ENCODE data around the gene RPL41. TPM values are rescaled to one million over a fixed set of nuclear protein-coding genes. Genes with fewer than 3 reads are reported as not detected.
A peak's percentile ranks its signal among the peaks of the same experiment; 100 is the strongest.

RPL41 gene
- total RNA-seq, 1 experiment from 2014 or later, result 3,839 TPM

DNA sequence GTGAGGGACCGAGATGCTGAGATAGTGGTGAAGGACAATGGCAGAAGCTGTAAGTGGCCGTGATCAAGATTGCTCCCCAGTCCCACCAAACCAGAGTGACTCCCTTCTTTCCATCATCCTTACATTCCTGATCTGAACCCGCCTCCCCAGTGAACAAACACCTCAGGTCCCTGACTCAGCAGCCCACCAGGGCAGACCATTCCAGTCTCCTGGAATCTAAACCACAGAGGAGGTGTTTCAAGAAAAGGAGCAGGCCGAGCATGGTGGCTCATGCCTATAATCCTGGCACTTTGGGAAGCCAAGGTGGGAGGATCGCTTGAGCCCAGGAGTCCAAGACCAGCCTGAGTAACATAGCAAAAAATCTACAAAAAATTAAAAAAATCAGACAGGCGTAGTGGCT lies 29.8 kb upstream of the RPL41 start:
- H3K27me3 ChIP-seq (ENCODE audit: control insufficient read depth, insufficient read depth, low read length), result no peaks in the 10 kb centered on the region
- peak; percentile 13 for DNase-seq
- H3K4me3 ChIP-seq (ENCODE audit: insufficient read depth, low read depth, low read length), result no peak overlapping the region
- H3K36me3 ChIP-seq (replicated peaks; ENCODE audit: control insufficient read depth, insufficient read depth, low read length), result peaks cover 46% of the 10 kb centered on the region

DNA sequence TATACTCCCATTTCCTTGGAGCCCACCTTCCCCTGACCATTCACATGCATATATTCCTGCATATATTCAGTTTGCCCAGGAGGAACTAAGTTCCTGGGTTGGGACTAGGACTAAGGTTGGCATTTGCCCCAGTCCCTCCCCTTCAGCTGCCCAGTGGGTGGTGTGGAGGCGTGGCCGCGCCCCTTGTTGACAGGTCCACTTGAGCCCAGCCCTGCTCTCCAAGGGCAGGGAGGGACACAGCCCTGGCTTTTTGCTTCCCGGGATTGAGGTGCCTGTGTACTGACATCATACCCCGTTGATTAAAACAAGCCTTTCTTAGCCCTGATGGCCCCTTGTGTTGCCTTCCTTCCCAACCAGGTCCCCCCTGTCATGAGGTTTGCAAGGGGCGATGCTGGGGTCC lies 29.2 kb upstream of the RPL41 start:
- no peak overlapping the region for H3K4me3 ChIP-seq (ENCODE audit: insufficient read depth, low read depth, low read length)
- peaks cover 48% of the 10 kb centered on the region for H3K36me3 ChIP-seq (replicated peaks; ENCODE audit: control insufficient read depth, insufficient read depth, low read length)
- DNase-seq, result peak; percentile 37
- no peaks in the 10 kb centered on the region for H3K27me3 ChIP-seq (ENCODE audit: control insufficient read depth, insufficient read depth, low read length)

GRCh38 chr12:56097738-56098137 lies 18.7 kb upstream of the RPL41 start:
- no peaks in the 10 kb centered on the region for H3K27me3 ChIP-seq (ENCODE audit: control insufficient read depth, insufficient read depth, low read length)
- H3K36me3 ChIP-seq (replicated peaks; ENCODE audit: control insufficient read depth, insufficient read depth, low read length), result peaks cover 56% of the 10 kb centered on the region

GRCh38 chr12:56098592-56098991 lies 17.8 kb upstream of the RPL41 start:
- DNase-seq, result no peak
- H3K4me3 ChIP-seq (ENCODE audit: insufficient read depth, low read depth, low read length), result no peak overlapping the region
- peaks cover 49% of the 10 kb centered on the region for H3K36me3 ChIP-seq (replicated peaks; ENCODE audit: control insufficient read depth, insufficient read depth, low read length)
- no peaks in the 10 kb centered on the region for H3K27me3 ChIP-seq (ENCODE audit: control insufficient read depth, insufficient read depth, low read length)

More at GRCh38 chr12:56097738-56098137, 18.7 kb upstream of the RPL41 start:
- no peak for DNase-seq
- H3K4me3 ChIP-seq (ENCODE audit: insufficient read depth, low read depth, low read length), result no peak overlapping the region

- peaks cover 42% of the 10 kb centered on the region for H3K36me3 ChIP-seq (replicated peaks; ENCODE audit: control insufficient read depth, insufficient read depth, low read length)
- H3K4me3 ChIP-seq (ENCODE audit: insufficient read depth, low read depth, low read length), result no peak overlapping the region
- H3K27me3 ChIP-seq (ENCODE audit: control insufficient read depth, insufficient read depth, low read length), result no peaks in the 10 kb centered on the region
- DNase-seq, result no peak
Observed at GRCh38 chr12:56099787-56100186, 16.6 kb upstream of the RPL41 start.

- H3K27me3 ChIP-seq (ENCODE audit: control insufficient read depth, insufficient read depth, low read length), result no peaks in the 10 kb centered on the region
- peaks cover 38% of the 10 kb centered on the region for H3K36me3 ChIP-seq (replicated peaks; ENCODE audit: control insufficient read depth, insufficient read depth, low read length)
- DNase-seq, result no peak
- H3K4me3 ChIP-seq (ENCODE audit: insufficient read depth, low read depth, low read length), result no peak overlapping the region
Observed at GRCh38 chr12:56101045-56101444, 15.4 kb upstream of the RPL41 start.

- no peak for DNase-seq
- no peaks in the 10 kb centered on the region for H3K27me3 ChIP-seq (ENCODE audit: control insufficient read depth, insufficient read depth, low read length)
- no peak overlapping the region for H3K4me3 ChIP-seq (ENCODE audit: insufficient read depth, low read depth, low read length)
- peaks cover 35% of the 10 kb centered on the region for H3K36me3 ChIP-seq (replicated peaks; ENCODE audit: control insufficient read depth, insufficient read depth, low read length)
Observed at GRCh38 chr12:56102683-56103065, 13.8 kb upstream of the RPL41 start.

- no peak for DNase-seq
- Histone ChIP-seq H3K36me3 (replicated peaks; ENCODE audit: control insufficient read depth, insufficient read depth, low read length) (peaks cover 37% of the 10 kb centered on the region), H3K27me3 (ENCODE audit: control insufficient read depth, insufficient read depth, low read length) (no peaks in the 10 kb centered on the region), H3K4me3 (ENCODE audit: insufficient read depth, low read depth, low read length) (peak overlapping the region; percentile 87)
Observed at GRCh38 chr12:56103066-56103711, 13.2 kb upstream of the RPL41 start.

GRCh38 chr12:56103823-56104108 lies 12.7 kb upstream of the RPL41 start:
- Histone ChIP-seq H3K4me3 (ENCODE audit: insufficient read depth, low read depth, low read length) (peak overlapping the region; percentile 87), H3K27me3 (ENCODE audit: control insufficient read depth, insufficient read depth, low read length) (no peaks in the 10 kb centered on the region), H3K36me3 (replicated peaks; ENCODE audit: control insufficient read depth, insufficient read depth, low read length) (peaks cover 40% of the 10 kb centered on the region)
- no peak for DNase-seq

- peak within 1 kb of the TSS; percentile 87 for H3K4me3 ChIP-seq (ENCODE audit: insufficient read depth, low read depth, low read length)
- peak; percentile 97 for DNase-seq
- no peaks in the 10 kb centered on the region for H3K27me3 ChIP-seq (ENCODE audit: control insufficient read depth, insufficient read depth, low read length)
- peaks cover 38% of the 10 kb centered on the region for H3K36me3 ChIP-seq (replicated peaks; ENCODE audit: control insufficient read depth, insufficient read depth, low read length)
Observed at GRCh38 chr12:56104109-56104814, 12.2 kb upstream of the RPL41 start, which contains the start of gene PA2G4. PA2G4 (plus strand) TSS chr12:56104559; CDS start chr12:56104738, 179 bp downstream.

DNA sequence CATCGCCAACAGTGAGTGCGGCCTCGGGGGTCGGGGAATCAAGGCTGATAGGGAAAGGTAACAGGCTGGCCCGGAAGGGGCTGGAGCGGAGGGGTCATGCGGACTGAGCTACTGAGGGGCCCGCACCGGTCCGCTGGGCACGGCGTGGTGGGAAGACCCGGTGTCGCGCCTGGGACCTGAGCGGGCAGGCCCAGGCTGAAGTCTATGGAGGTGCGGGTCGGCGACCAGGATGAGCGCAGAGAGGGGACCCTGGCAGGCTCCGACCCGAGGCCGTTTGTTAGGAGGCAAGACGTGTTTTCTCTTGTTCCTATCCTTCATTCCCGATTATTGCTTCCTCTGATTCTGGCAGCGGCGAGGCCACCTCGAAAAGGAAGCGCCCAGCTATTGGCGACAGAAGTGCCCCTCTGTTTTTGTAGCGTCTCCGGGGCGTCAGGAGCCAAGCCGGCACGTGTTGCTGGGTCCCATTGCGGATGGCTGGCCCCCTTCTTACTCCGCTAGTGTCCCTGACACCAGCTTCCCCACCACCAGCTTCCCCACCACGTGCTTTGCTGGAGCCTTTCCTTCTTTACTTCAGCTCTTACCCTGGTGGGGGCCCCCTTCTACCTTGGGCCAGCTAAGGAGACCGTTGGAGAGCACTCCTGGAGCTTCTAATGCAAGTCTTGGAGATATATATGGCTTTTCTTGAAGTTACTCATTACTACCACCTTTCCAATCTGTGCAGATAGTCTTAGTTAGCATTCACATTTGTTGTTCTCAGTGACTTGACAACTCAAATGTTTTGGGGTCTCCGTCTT lies 11.4 kb upstream of the RPL41 start:
- peaks cover 41% of the 10 kb centered on the region for H3K36me3 ChIP-seq (replicated peaks; ENCODE audit: control insufficient read depth, insufficient read depth, low read length)
- H3K4me3 ChIP-seq (ENCODE audit: insufficient read depth, low read depth, low read length), result peak overlapping the region; percentile 87
- no peaks in the 10 kb centered on the region for H3K27me3 ChIP-seq (ENCODE audit: control insufficient read depth, insufficient read depth, low read length)
- peak; percentile 59 for DNase-seq

- no peaks in the 10 kb centered on the region for H3K27me3 ChIP-seq (ENCODE audit: control insufficient read depth, insufficient read depth, low read length)
- DNase-seq, result no peak
- peak overlapping the region; percentile 87 for H3K4me3 ChIP-seq (ENCODE audit: insufficient read depth, low read depth, low read length)
- H3K36me3 ChIP-seq (replicated peaks; ENCODE audit: control insufficient read depth, insufficient read depth, low read length), result peaks cover 44% of the 10 kb centered on the region
Observed at GRCh38 chr12:56105609-56105902, 10.9 kb upstream of the RPL41 start.

- Histone ChIP-seq H3K4me3 (ENCODE audit: insufficient read depth, low read depth, low read length) (no peak overlapping the region), H3K36me3 (replicated peaks; ENCODE audit: control insufficient read depth, insufficient read depth, low read length) (peaks cover 48% of the 10 kb centered on the region), H3K27me3 (ENCODE audit: control insufficient read depth, insufficient read depth, low read length) (no peaks in the 10 kb centered on the region)
- no peak for DNase-seq
Observed at GRCh38 chr12:56107242-56107641, 9.2 kb upstream of the RPL41 start.

- DNase-seq, result no peak
- Histone ChIP-seq H3K36me3 (replicated peaks; ENCODE audit: control insufficient read depth, insufficient read depth, low read length) (peaks cover 51% of the 10 kb centered on the region), H3K27me3 (ENCODE audit: control insufficient read depth, insufficient read depth, low read length) (no peaks in the 10 kb centered on the region), H3K4me3 (ENCODE audit: insufficient read depth, low read depth, low read length) (no peak overlapping the region)
Observed at GRCh38 chr12:56110571-56110970, 5.9 kb upstream of the RPL41 start.

- no peaks in the 10 kb centered on the region for H3K27me3 ChIP-seq (ENCODE audit: control insufficient read depth, insufficient read depth, low read length)
- DNase-seq, result no peak
- no peak overlapping the region for H3K4me3 ChIP-seq (ENCODE audit: insufficient read depth, low read depth, low read length)
- peaks cover 30% of the 10 kb centered on the region for H3K36me3 ChIP-seq (replicated peaks; ENCODE audit: control insufficient read depth, insufficient read depth, low read length)
Observed at GRCh38 chr12:56114084-56114483, 2.3 kb upstream of the RPL41 start.

All from H7 (cell line).